CD4-positive, alpha-beta T cell treated with Interleukin-17A for 1 hour (primary cell): ENCODE measurements around the gene LRRC8D.
A peak's percentile ranks its signal among the peaks of the same experiment; 100 is the strongest.
"Not testable (repeated sequence)": the region's sequence is repeated elsewhere in the genome, so short reads cannot be mapped to it uniquely, and the experiment has no call there.

Source experiments
- DNase-seq: peaks from one replicate; pipeline ENCODE4 v3.0.0-alpha.2; 2020

LRRC8D gene

GRCh38 chr1:89918794-89919155, 97.9 kb downstream of the LRRC8D start:
- no peak for DNase-seq

- no peak for DNase-seq
Observed at GRCh38 chr1:89919174-89919573, 98.3 kb downstream of the LRRC8D start.

- DNase-seq: no peak
Observed at GRCh38 chr1:89922911-89923310, 102.1 kb downstream of the LRRC8D start.

DNA sequence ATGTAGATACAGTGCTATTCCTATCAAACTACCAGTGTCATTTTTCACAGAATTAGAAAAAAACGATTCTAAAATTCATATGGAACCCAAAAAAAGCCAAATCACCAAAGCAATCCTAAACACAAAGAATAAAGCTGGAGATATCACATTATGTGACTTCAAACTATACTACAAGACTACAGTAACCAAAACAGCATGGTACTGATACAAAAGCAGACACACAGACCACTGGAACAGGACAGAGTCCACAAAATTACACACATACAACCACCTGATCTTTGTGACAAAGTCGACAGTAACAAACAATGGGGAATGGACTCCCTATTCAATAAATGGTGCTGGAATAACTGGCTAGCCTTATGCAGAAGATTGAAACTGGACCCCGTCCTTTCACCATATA, 102.7 kb downstream of the LRRC8D start:
- no peak for DNase-seq

DNA sequence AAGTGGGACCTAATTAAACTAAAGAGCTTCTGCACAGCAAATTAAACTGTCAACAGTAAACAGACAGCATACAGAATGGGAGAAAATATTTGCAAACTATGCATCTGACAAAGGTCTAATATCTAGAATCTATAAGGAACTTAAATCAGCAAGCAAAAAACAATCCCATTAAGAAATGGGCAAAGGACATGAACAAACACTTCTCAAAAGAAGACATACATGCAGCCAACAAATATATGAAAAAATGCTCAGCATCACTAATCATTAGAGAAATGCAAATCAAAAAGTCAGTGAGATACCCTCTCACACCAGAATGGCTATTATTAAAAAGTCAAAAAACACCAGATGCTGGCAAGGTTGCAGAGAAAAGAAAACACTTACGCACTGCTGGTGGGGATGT, 103.2 kb downstream of the LRRC8D start:
- not testable (repeated sequence) for DNase-seq

- no peak for DNase-seq
Observed at GRCh38 chr1:89927049-89927448, 106.2 kb downstream of the LRRC8D start.

- DNase-seq: no peak
Observed at GRCh38 chr1:89927478-89927877, 106.6 kb downstream of the LRRC8D start.

DNA sequence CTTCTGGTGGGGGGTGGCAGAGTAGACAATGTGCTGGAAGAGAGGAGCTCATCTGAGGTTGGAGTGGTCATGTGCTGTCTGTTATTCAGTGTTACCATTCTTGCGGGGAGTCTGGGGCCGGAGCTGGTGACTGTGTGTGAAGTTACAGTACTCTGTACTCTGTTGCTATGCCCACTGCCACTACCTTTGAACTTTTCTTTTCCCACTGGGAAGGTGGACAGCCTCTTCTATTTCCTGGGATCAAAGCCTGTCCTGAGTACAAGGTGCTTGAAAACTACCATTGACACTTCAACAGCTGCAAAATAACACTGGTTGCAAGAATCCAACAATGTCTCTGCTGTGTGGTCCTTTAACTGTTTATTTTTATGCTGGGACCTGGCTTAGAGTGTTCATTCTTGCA, 107.7 kb downstream of the LRRC8D start:
- no peak for DNase-seq

DNA sequence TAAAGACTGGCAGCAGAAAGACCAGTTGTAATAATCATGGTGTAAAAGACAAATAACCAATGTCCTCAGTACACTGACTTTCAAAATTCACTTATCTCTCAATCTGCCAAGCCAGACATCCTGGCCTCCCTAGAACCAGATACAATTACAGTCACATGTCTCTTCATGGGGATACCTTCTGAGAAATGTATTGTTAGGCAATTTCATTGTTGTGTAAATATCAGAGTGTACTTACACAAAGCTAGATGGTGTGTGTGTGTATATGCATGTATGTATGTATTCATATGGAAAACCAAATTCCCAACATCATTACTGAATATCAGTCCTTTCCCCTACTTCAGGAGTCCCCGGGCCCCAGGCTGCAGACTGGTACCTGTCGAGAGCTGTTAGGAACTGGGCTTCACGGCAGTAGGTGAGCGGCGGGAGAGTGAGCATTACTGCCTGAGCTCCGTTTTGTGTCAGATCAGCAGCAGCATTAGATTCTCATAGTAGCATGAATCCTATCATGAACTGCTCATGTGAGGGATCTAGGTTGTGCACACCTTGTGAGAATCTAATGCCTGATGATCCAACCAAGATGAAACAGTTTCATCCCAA, 108.7 kb downstream of the LRRC8D start:
- no peak for DNase-seq

DNA sequence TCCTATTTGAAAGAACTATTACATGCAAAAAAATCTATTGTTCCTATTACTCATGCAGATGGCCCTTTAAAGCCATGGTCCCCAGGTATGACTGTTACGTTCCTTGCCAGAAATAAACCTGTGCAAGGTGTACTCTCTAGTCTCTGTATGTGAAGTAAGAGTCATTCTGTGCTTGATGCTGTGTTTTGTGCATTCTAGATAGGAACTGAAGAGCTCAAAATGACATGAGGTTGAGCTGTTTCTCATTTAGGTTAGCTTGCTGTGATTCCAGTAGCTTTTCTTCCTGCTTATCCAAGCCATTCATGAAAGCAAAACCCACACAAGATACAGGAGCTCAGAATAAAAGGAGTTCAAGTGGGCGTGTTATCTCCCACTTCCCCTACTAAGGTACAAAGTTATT, 109.7 kb downstream of the LRRC8D start:
- DNase-seq: no peak

DNA sequence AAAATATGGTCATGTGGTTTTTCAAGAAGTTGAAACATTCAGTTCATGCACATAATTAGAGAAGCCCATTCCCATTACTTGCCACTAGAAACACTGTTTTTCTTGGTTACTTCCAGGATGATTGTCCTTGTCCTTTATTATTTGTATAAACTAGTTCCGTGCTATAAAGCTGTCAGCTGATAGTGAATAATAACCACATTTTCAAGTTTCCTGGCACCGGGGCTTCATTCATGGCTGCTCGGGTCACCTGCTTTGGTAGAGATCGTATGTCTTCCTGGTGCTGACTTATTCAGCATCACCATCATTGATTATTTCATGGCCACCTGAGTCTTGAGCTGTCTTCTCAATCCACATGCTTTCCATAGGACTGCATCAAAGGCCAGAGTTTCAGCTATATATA, 111.1 kb downstream of the LRRC8D start:
- no peak for DNase-seq

- DNase-seq: no peak
Observed at GRCh38 chr1:89932598-89933364, 111.9 kb downstream of the LRRC8D start.

DNA sequence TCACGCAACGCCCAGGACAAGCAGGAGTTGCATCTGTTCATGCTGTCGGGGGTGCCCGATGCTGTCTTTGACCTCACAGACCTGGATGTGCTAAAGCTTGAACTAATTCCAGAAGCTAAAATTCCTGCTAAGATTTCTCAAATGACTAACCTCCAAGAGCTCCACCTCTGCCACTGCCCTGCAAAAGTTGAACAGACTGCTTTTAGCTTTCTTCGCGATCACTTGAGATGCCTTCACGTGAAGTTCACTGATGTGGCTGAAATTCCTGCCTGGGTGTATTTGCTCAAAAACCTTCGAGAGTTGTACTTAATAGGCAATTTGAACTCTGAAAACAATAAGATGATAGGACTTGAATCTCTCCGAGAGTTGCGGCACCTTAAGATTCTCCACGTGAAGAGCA, 113.6 kb downstream of the LRRC8D start:
- no peak for DNase-seq

GRCh38 chr1:89935235-89935634, 114.4 kb downstream of the LRRC8D start:
- no peak for DNase-seq

- no peak for DNase-seq
Observed at GRCh38 chr1:89936694-89937093, 115.9 kb downstream of the LRRC8D start.

DNA sequence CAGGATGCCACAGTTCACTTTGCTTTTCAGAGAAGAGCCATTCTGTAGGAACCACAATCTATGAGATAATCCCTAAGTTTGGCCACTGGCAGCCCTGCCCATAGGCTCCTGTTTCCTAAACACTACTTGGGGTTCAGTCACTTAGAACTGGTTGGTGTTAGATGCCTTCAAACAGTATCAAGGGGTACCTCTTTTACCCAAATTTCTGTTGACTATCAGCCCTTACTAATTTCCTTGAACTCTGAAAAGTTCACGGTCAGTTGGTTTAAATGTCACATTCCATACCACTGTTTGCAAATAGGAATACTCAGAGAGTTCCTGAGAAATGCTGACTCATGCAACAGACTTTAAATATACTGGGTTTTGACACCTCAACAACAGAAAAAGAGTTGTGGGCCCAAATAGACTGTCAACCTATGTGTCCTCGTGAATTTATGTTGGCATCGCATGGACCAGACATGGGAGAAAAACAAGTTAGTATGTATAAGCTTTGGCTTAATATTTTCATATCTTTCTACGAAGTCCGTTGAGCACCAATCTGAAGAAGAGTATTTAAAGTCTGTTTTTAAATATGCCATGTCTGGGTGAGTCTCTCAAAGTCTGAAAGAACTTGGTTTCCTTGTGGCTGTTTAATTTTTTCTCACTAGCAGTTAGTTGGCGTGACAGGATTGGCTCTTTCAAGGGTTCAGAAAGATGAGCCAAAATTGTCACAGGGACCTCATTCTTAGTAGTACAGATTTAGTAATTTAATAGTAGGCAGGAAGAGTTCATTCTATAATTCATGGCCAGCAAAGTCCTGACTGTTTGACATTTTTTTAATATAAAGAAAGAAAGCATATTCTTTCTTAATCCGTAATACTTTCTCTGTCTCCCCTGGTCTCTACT, 117.6 kb downstream of the LRRC8D start:
- DNase-seq: no peak

- DNase-seq: no peak
Observed at GRCh38 chr1:89939059-89939570, 118.3 kb downstream of the LRRC8D start.

GRCh38 chr1:89939693-89940438, 119.0 kb downstream of the LRRC8D start:
- no peak for DNase-seq

GRCh38 chr1:89941110-89941766, 120.4 kb downstream of the LRRC8D start:
- peak; percentile 32 for DNase-seq

GRCh38 chr1:89942014-89942413, 121.2 kb downstream of the LRRC8D start:
- DNase-seq: no peak

- DNase-seq: no peak
Observed at GRCh38 chr1:89942825-89943658, 122.2 kb downstream of the LRRC8D start.
